Activated CD8-positive, alpha-beta memory T cell treated with anti-CD3 and anti-CD28 coated beads, Interleukin-2, amount 50 U/mL, for 24 hours (primary cell): ENCODE data around the gene PDXDC1.
"Not testable (repeated sequence)": the region's sequence is repeated elsewhere in the genome, so short reads cannot be mapped to it uniquely, and the experiment has no call there.

Experiments
- DNase-seq: peaks from one replicate; pipeline ENCODE4 v3.0.0-alpha.2; 2020; ENCODE audit errors: extremely low read depth

Gene PDXDC1

GRCh38 chr16:15012941-15013340 is 38.1 kb downstream of the PDXDC1 start:
- not testable (repeated sequence) for DNase-seq

- not testable (repeated sequence) for DNase-seq
Measured at GRCh38 chr16:15015671-15016070, 40.8 kb downstream of the PDXDC1 start.

DNA sequence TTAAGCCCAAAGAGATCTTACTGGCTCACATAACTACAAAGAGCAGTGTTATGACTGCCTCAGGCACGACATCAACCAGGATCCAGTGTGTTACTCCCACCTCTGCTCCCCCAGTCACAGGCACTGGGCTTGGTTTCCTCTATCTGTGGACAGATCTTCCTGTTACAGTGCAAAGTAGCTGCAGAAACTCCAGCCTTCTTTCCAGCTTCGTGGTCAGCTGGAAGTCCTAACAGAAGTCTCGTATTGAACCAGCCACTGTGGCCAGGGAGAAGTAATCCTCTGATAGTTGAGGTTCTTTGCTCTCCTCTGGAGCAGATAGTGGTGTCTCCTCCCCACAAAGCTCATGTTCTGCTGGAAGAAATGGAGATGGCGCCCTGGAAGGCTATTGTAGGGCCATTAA is 41.5 kb downstream of the PDXDC1 start:
- not testable (repeated sequence) for DNase-seq

DNA sequence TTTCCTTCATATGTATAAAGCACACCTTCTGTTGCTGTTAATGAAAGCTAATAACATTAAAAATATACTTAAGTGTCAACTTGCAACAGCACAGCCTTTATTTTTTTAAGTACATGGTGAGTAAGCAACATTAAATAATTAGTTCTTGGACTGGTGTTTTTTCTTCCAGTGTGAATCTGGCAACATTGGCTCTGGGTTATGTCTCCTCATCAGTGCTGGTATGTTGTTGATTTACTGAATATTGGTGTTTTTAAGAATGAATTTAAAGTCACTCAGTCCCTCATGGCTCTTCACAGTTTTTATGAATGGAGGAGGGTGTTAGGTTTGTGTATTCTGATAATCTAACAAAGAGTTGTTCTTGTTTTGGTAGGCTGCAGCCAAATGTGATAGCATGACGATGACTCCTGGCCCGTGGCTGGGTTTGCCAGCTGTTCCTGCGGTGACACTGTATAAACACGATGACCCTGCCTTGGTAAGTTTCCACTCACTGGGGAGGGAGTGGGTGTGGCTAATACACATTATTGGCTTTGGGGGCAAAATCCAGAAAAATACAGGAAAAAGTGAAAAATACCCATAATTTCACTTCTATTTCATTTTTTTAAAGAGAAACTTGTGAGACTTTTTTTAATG is 42.2 kb downstream of the PDXDC1 start:
- not testable (repeated sequence) for DNase-seq

DNA sequence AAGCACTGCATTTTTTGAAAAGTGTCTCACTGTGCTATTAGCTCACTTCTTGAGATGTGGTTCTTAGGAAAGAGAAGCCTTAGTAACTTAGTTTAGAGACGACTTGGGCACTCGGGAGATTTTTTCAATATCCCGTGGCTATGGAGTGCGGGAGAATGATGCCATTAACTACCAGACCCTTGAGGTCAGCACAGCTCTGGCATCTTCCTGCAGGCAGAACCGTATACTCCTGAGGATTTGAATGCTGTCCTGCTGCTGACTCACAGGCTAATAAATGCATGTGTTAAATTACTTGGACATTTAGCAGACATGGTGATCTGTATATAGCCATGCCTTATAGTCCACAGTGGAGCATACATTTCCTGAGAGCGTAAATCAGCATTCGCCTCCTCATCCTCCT is 46.6 kb downstream of the PDXDC1 start:
- DNase-seq, result not testable (repeated sequence)

DNA sequence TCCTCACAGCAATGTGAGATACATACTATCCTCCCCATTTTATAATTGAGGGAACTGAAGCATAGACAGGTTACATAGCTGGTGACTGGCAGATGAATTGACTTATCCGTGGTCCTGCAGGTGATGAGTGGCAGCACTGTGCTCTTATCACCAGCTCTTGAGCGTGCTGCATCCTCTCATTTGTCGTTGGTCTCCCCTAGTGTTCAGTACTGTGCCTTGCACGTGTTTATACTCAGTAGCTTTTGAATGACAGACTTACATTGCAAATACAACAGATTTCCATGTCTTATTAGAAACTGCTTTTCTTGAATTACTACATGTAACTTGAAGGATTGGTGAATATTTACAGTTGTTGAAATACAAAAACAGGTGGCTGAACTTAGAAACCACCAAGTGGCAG is 47.4 kb downstream of the PDXDC1 start:
- not testable (repeated sequence) for DNase-seq

DNA sequence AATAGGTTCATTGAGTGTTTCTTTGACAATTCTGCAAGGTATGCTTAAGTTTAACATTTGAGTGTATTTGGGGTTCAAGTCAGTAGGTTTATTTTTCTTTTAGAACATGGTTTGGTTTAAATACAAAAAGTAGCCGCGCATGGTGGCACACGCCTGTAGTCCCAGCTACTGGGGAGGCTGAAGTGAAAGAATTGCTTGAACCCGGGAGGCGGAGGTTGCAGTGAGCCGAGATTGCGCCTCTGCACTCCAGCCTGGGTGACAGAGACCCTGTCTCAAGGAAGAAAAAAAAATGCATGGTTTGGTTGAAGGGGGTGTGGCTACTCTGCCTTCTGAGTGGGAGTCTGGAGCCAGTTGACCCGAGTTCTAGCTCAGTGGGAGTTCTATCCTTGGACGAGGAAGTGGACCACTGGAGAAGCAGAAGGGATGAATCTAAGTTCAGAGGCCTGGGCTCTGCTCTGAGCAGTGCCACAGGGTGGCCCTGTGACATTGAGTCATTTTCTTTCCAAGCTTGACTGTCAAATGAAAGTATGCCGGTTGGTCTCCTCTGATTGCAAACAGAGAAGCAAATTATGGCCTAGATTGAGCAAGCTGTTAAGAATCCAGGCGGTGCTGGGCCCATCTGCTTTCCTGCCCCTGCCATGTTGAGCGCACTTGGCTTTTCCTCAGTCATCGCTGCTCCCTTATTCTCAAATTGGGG is 48.7 kb downstream of the PDXDC1 start:
- not testable (repeated sequence) for DNase-seq

DNA sequence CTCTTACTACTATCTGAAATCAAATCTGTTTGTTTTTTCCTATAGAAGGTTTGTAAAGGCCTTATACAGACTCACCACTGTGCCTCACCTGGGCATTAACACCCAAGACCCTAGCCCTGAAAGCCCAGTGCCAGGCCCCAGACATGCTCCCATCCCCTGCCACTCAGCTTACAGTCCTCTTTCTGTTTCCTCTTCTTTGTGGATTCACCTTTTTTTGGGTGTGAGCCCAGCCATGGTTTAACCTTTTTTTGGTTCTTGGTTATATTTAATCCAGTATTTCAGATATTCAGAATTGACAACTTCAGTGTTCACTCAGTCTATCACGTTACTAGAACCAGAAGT is 50.0 kb downstream of the PDXDC1 start:
- DNase-seq, result not testable (repeated sequence)

DNA sequence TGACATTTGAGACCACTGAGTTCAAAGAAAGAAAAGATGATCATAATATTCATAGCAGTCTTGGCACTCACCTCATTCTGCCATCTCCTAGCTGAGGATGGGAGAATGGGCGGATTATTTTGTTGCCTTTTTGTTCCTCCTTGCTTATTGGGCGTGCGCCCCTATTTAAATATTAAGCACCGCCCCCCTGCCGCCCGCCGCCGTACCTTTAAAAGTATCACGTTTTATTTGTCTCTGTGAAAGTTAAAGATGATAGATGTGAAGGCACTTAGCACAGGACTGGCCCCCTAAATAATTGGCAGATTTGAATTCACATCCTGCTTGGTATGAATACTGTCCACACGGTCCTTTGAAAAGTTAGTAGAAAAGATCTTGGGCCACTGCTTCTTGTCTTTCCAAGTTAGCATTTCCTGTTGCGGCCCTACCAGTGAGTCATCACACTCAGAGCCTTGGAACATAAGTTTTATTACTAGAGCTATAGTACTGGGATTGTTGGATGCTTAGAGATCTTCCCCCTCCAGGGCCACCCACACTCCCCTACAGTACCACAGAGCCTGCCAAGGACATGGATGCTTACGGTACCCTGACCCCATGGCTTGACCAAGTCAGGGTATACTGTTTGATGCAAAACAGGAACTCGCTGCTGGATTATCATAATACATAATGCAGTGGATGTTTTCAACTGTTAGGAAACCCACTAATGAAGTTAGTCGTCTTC is 50.6 kb downstream of the PDXDC1 start:
- DNase-seq, result not testable (repeated sequence)

DNA sequence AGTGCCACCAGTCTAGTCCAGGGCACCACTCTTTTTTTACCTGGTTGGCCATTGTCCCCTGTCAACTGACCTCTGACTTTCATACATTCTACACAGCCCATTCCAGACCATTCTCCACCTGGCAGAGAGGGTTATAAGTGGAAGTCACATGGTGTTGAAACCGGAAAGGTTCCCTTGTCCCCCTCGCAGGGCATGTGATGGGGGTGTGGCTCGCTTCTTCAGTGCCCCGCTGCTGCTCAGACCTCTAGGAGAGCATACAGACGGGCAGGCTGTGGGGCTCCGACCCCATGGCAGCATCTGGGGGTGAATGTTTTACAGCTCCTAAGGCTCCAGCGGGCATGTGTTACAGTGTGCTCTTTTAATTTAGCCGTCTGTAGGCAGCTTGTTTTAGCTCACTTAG is 52.2 kb downstream of the PDXDC1 start:
- DNase-seq, result not testable (repeated sequence)

DNA sequence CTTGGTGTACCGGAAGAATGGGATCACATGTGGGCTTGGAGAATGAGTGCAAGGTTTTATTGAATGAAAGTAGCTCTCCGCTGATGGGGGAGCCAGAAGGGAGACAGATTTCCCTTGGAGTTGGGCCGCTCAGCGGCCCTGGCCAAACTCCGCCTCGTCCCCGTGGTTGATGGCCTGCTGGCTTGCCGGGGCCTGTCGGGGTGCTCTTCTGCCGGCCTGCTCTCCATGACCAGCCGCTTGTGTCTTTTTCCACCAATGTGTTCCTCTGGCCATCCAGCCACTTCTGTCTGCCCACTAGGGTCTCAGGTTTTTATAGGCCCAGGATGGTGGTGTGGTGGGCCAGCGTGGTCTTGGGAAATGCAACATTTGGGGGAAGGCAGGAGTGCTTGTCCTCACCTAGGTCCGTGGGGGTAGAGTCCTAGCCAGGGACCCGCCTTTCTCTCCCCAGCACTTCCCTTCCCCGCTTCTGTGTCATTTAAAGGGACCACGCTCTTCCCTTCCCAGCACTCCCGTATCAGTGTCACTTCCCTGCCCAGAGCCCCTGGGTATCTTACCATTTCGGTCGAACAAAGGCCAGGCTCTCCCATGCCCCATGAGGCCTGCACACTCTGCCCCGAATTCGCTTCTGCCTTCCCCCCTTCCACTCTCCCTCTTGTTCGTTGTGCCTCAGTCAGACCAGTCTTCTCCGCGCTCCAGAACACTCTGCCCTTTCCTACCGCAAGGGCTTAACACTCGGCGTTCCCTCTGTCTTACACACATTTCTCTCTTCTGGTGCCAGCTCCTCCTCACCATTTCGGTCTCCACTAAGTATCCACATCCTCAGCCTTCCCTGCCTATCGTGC is 52.9 kb downstream of the PDXDC1 start:
- DNase-seq, result not testable (repeated sequence)

DNA sequence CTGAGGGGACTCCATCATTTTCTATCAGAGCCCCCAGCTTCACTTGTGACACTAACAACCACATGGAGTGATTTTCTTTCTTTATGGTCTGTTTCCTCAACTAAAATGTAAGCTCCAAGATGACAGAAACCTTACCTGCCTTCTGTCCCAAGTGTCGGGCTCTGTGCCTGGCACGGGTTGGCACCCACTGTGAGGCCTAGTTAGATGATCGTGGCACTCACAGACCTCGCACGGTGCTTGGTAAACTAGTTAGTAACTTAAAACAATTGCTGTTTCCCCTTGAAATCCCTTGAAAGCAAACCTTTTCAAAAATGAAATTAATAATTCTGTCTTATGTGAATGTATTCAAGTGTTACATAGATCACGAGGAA is 53.5 kb downstream of the PDXDC1 start:
- not testable (repeated sequence) for DNase-seq

DNA sequence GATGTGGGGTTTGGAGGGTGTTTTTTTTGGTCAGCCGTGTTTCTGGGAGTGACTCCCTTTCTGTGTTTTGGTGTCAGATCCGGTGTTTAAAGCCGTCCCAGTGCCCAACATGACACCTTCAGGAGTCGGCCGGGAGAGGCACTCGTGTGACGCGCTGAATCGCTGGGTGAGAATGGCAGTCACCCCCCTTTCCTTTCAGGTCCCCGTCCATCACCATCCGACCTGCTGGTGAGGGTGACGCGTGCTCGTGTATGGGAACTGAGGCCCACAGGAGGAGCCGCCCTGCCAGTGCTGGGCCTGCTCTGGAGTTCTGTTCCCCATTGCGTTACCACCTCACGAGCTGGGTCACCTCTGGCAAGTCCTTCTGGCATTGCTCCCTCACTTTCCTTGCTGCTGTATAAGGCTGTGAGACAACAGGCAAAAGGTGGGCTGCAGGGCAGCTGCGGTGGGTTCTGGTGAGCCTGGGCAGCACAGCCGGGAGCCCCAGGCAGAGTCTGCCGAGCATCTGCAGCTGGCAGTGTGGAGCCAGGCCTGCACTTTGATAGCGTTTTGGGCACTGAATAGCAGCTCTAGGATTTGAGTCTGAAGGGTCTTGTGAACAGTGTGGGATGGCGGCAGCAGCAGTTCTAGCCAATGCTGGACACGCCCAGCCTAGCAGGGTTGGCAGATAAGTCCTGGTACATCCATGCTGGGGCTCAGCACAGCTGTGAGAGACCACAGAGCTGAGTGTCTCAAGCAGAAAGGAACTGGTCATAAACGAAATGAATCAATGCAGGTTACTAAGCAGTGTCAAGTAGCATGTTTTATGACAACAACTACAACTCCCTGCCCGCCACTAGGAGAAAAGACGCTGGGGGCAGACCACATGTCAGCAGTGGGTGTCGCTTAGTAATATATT is 54.2 kb downstream of the PDXDC1 start:
- DNase-seq, result not testable (repeated sequence)

DNA sequence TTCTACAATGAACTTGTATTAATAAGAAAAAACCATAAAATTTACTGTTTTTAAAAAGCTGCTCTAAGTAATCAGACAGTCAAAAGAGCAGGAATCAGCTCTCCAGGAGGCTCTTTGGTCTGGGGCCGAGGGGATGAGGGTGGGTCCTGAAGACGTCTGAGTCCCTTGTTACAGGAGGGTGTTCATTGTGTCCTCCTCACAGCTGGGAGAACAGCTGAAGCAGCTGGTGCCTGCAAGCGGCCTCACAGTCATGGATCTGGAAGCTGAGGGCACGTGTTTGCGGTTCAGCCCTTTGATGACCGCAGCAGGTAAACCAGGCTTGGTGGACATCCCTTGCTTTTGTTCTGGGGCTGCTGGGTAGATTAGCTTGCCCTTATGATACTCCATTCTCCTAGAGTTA is 54.9 kb downstream of the PDXDC1 start:
- not testable (repeated sequence) for DNase-seq

- DNase-seq, result no peak
Measured at GRCh38 chr16:15031179-15031578, 56.4 kb downstream of the PDXDC1 start.

GRCh38 chr16:15031586-15031985 is 56.8 kb downstream of the PDXDC1 start:
- DNase-seq, result no peak

DNA sequence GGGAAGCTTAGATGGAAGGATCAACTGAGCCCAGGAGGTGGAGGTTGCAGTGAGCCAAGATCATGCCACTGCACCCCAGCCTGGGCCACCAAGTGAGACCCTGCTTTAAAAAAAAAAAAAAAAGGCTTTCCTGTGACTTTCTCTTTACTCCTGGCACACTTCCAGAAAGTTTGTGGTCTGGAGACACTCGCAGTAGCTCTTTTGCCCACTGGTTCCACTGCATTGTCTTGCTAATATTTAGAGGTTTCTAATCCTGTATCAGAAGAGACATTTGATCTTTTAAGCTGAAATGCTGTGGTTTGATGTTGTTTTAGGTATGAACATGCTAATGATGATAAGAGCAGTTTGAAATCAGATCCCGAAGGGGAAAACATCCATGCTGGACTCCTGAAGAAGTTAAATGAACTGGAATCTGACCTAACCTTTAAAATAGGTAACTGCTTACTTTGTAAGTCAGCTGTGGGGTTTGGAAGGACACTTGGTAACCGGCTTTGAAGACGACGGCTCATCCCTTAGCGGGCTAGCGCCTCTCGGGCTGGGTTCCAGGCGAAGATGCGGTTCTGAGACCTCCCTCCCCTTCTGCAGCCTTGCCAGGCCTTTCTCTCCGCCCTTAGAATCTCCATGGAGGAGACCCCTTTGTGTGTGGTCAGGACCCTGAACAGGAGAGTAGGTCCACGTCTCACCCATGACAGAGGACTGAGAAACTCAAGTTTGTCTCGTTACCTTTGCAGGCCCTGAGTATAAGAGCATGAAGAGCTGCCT is 57.9 kb downstream of the PDXDC1 start:
- no peak for DNase-seq

DNA sequence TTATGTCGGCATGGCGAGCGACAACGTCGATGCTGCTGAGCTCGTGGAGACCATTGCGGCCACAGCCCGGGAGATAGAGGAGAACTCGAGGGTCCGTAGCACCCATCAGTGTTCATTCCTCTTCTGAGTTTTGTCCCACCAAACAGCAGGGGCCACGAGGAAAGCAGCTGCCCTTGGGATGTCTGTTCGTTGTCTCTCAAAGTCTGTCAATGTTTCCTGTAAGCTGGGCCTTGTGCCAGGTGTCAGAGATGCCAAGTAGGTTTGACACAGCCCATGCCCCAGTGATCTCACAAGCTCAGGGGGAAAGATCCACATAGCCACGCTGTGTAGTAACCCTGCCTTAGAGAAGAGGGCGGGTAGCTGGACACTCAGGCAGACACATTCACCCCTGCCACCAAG is 58.5 kb downstream of the PDXDC1 start:
- no peak for DNase-seq

DNA sequence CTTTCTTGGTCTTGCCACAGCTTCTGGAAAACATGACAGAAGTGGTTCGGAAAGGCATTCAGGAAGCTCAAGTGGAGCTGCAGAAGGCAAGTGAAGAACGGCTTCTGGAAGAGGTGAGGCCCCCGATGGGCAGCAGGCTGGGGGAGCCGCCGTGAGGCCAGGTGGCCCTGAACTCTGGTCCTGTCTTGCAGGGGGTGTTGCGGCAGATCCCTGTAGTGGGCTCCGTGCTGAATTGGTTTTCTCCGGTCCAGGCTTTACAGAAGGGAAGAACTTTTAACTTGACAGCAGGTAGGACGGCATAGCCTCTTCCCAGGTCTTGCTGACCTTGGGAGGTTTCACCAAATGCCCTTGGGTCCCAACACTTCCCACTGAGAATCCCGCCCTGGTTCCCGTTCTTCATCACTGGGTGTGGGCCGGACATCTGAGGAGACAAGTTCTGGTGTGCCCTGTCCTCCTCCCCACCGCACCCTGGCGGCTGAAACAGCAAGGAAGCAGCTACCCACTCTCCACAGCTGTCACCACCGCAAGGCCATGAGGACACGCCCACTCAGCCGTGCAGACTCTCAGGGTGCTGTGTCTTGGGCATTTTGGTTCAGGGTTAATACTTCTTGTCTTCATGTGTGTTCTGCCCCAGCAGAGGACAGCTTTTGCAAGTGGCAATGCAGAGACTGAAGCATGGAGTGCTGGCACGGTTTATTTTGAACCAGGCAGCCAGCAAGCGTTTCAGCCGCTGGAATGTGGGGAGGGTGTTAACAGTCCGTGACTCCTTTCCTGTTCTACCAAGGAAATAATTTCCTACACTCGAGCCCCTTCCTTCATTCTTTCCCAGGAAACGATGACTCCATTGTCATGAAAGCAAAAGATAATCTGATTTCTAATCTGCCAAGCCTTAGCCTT is 59.7 kb downstream of the PDXDC1 start:
- no peak for DNase-seq
